AG04450 (cell line): Measurements from ENCODE around the gene ATG7. TPM values are rescaled to one million over a fixed set of nuclear protein-coding genes. Genes with fewer than 3 reads are reported as not detected.

Experiments
- CTCF ChIA-PET: fragments of 300-600, 350-600 bp; formaldehyde crosslinking; extraction: SDS; loops from one replicate; lab custom pipeline; 2022; ENCODE audit warnings: antibody characterized with exemption, inconsistent platforms; lab: Charles Lee
- POLR2A ChIA-PET: fragments of 350-600 bp; formaldehyde crosslinking; extraction: SDS; loops from one replicate; lab custom pipeline; 2021; ENCODE audit warnings: antibody characterized with exemption, inconsistent platforms; lab: Yijun Ruan, JAX
- DNase-seq: peaks from one replicate; pipeline ENCODE4 v3.0.0-alpha.2; 2011; ENCODE audit warnings: low read depth, low spot score
- H3K27ac ChIP-seq: one replicate; pipeline ENCODE4 v1.5.1; 2012; ENCODE audit warnings: low read depth, low read length, control low read depth
- H3K27me3 ChIP-seq: one replicate; pipeline ENCODE4 v1.6.0; 2012; ENCODE audit warnings: low read length; ENCODE audit not compliant: control insufficient read depth, insufficient read depth
- H3K4me3 ChIP-seq: 2 replicates; pipeline ENCODE4 v1.5.1; 2011; ENCODE audit warnings: mild to moderate bottlenecking, low read depth, low read length, control low read depth
- H3K9me3 ChIP-seq: 2 replicates; pipeline ENCODE4 v1.5.1; 2012; ENCODE audit warnings: low read length; ENCODE audit not compliant: control insufficient read depth, insufficient read depth
- CTCF ChIP-seq: IDR thresholded peaks from 2 replicates; pipeline ENCODE4 v1.5.1; 2011; ENCODE audit warnings: low read depth, low read length, control low read depth, inconsistent platforms
- polyA plus RNA-seq: library from polyadenylated mRNA; depleted of rRNA; stranded (reverse); fragments of >200 nt; gene quantifications from 2 replicates; pipeline ENCODE4 v1.2.3, GENCODE V29; 2011

ATG7 gene
- polyA plus RNA-seq, 1 experiment, result 51.7 TPM

GRCh38 chr3:11300970-11301369, 28.8 kb downstream of the ATG7 start:
- CTCF ChIA-PET, result interaction anchor here (1.0 to 1.5 kb wide), 2 partner anchors 34 to 241 kb away, joined by 4 read pairs; no protein-coding TSS in a partner anchor
- Histone ChIP-seq H3K4me3 (no peak overlapping the region), H3K27me3 (no peaks in the 10 kb centered on the region), H3K27ac (no peak overlapping the region), H3K9me3 (no peaks in the 10 kb centered on the region)
- no peak for DNase-seq
- no peak for TF ChIP-seq CTCF
- POLR2A ChIA-PET, result no interaction called here

- ChIA-PET POLR2A (no interaction called here), CTCF (interaction anchor here (0.6 to 1.8 kb wide), 3 partner anchors 10 to 33 kb away, joined by 3 to 6 read pairs (median 4); no protein-coding TSS in a partner anchor)
- DNase-seq, result no peak
- H3K4me3 ChIP-seq, result no peak overlapping the region
- no peak for TF ChIP-seq CTCF
- H3K27me3 ChIP-seq, result no peaks in the 10 kb centered on the region
- H3K9me3 ChIP-seq, result no peaks in the 10 kb centered on the region
- no peak overlapping the region for H3K27ac ChIP-seq
Observed at GRCh38 chr3:11302444-11302843, 30.2 kb downstream of the ATG7 start.

- H3K27me3 ChIP-seq, result no peaks in the 10 kb centered on the region
- POLR2A ChIA-PET, result no interaction called here
- DNase-seq, result no peak
- CTCF ChIA-PET, result interaction anchor here (1.3 kb wide), 1 partner anchor 31 kb away, joined by 3 read pairs; no protein-coding TSS in a partner anchor
- H3K4me3 ChIP-seq, result no peak overlapping the region
- no peak overlapping the region for H3K27ac ChIP-seq
- H3K9me3 ChIP-seq, result no peaks in the 10 kb centered on the region
- TF ChIP-seq CTCF, result no peak
Observed at GRCh38 chr3:11304175-11304574, 32.0 kb downstream of the ATG7 start.

GRCh38 chr3:11305509-11305908, 33.3 kb downstream of the ATG7 start:
- H3K27ac ChIP-seq, result no peak overlapping the region
- no peak overlapping the region for H3K4me3 ChIP-seq
- H3K27me3 ChIP-seq, result no peaks in the 10 kb centered on the region
- ChIA-PET POLR2A (no interaction called here), CTCF (interaction anchor here (0.7 to 2.1 kb wide), 2 partner anchors 30 to 245 kb away, joined by 3 to 8 read pairs; no protein-coding TSS in a partner anchor)
- DNase-seq, result no peak
- no peak for TF ChIP-seq CTCF
- no peaks in the 10 kb centered on the region for H3K9me3 ChIP-seq

GRCh38 chr3:11306817-11307589, 34.8 kb downstream of the ATG7 start:
- no peak for DNase-seq
- no peak overlapping the region for H3K4me3 ChIP-seq
- CTCF ChIA-PET, result interaction anchor here (1.0 to 2.1 kb wide), 3 partner anchors 28 to 247 kb away, joined by 4 to 8 read pairs (median 5); no protein-coding TSS in a partner anchor
- H3K27me3 ChIP-seq, result no peaks in the 10 kb centered on the region
- H3K9me3 ChIP-seq, result no peaks in the 10 kb centered on the region
- no peak overlapping the region for H3K27ac ChIP-seq
- TF ChIP-seq CTCF, result no peak
- POLR2A ChIA-PET, result no interaction called here
